ENCODE measurements around the gene TOB1. TPM values are rescaled to one million over a fixed set of nuclear protein-coding genes. Genes with fewer than 3 reads are reported as not detected.

Gene TOB1
- total RNA-seq, 1 donor from 2014 or later = 4.6 TPM

DNA sequence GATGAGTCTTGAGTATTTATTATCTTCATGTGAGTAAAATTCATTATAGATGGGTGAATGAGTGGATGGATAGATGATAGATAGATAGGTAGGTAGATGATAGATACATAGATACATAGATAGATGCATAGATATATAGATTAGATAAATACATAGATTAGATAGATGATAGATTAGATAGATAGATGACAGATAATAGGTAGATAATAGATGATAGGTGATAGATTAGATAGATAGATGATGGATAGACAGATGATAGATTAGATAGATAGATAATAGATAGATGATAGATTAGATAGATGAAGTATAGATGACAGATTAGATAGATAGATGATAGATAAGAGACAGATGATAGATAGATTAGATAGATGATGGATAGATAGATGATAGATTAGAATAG lies 52.6 kb downstream of the TOB1 start:
- TF ChIP-seq, protein P1, sequence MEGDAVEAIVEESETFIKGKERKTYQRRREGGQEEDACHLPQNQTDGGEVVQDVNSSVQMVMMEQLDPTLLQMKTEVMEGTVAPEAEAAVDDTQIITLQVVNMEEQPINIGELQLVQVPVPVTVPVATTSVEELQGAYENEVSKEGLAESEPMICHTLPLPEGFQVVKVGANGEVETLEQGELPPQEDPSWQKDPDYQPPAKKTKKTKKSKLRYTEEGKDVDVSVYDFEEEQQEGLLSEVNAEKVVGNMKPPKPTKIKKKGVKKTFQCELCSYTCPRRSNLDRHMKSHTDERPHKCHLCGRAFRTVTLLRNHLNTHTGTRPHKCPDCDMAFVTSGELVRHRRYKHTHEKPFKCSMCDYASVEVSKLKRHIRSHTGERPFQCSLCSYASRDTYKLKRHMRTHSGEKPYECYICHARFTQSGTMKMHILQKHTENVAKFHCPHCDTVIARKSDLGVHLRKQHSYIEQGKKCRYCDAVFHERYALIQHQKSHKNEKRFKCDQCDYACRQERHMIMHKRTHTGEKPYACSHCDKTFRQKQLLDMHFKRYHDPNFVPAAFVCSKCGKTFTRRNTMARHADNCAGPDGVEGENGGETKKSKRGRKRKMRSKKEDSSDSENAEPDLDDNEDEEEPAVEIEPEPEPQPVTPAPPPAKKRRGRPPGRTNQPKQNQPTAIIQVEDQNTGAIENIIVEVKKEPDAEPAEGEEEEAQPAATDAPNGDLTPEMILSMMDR (conservative IDR thresholded peaks at IDR 0.05; ENCODE audit: low read depth, low read length) = no peak
- no peak for DNase-seq (ENCODE audit: low read depth)
- no peak overlapping the region for H3K4me3 ChIP-seq (ENCODE audit: low read depth, low read length)

Other genes with a start within 250 kb of the TOB1 start
- gene ABCC3, start 231.5 kb downstream of the TOB1 start, total RNA-seq = 6.3 and 6.6 TPM in 2 replicates
- 27.3 and 42.2 TPM in 2 replicates for gene ANKRD40, start 158.4 kb downstream of the TOB1 start, total RNA-seq
- gene LUC7L3, start 146.8 kb downstream of the TOB1 start, total RNA-seq = 25.8 and 54.1 TPM in 2 replicates
- gene ANKRD40CL, start 98.8 kb downstream of the TOB1 start, total RNA-seq = not detected in 2 replicates
- not detected in 2 replicates for gene WFIKKN2, start 30.8 kb downstream of the TOB1 start, total RNA-seq